GM12878 (cell line): ENCODE results near the gene NRIP3. TPM values are rescaled to one million over a fixed set of nuclear protein-coding genes. Genes with fewer than 3 reads are reported as not detected.

Experiments used
- ATAC-seq: fragments of 200-7000 bp; cut with Tn5 transposase; 3 replicates; pipeline ENCODE4 v1.9.1; 2020; ENCODE audit warnings: mild to moderate bottlenecking, moderate library complexity
- BruUV-seq: library from RNA; stranded (reverse); fragments of 400-500 nt; replicated peaks from 2 replicates; lab custom pipeline; 2021; lab: Mats Ljungman, UMichigan
- CTCF ChIA-PET: fragments of 300-600 bp; sonication (Branson Sonifier 250); formaldehyde crosslinking; extraction: SDS; loops from one replicate; lab custom pipeline; 2021; ENCODE audit warnings: inconsistent platforms; lab: Yijun Ruan, JAX
- POLR2A ChIA-PET: fragments of 350-600 bp; formaldehyde crosslinking; extraction: SDS; loops from one replicate; lab custom pipeline; 2021; ENCODE audit warnings: inconsistent platforms; lab: Charles Lee
- RAD21 ChIA-PET: fragments of 300-600 bp; sonication (Branson Sonifier 250); formaldehyde crosslinking; loops from one replicate; lab custom pipeline; 2023; ENCODE audit warnings: antibody characterized with exemption; ENCODE audit not compliant: unreplicated experiment; lab: Charles Lee
- SMC1A ChIA-PET: fragments of 300-600 bp; sonication (Branson Sonifier 250); formaldehyde crosslinking; loops from one replicate; lab custom pipeline; 2023; ENCODE audit not compliant: unreplicated experiment, uncharacterized antibody; lab: Charles Lee
- DNase-seq: peaks from one replicate; pipeline ENCODE4 v3.0.0-alpha.2; 2011; ENCODE audit warnings: low read depth, low spot score
- FAIRE-seq: peaks from 3 replicates; lab custom pipeline; 2011; peaks lifted over from hg19 to GRCh38; lab: Jason Lieb, UNC
- H2AFZ ChIP-seq: 2 replicates; pipeline ENCODE4 v1.6.0; 2011; ENCODE audit warnings: low read depth, low read length, control low read depth; ENCODE audit not compliant: control insufficient read depth
- H3K27ac ChIP-seq: 2 replicates; pipeline ENCODE4 v1.5.1; 2011; ENCODE audit warnings: control low read depth; ENCODE audit not compliant: control insufficient read depth, insufficient read depth
- H3K27me3 ChIP-seq, 2 experiments: replicated peaks in 1 of 2; 2 replicates each; pipeline versions ENCODE4 v1.6.0 to v1.6.1; 2011; ENCODE audit warnings: low read length in 1 of 2; ENCODE audit not compliant: control insufficient read depth in 2 of 2, insufficient read depth in 2 of 2
- H3K36me3 ChIP-seq, 2 experiments: 2 replicates each; pipeline ENCODE4 v1.5.1; 2011; ENCODE audit warnings: low read length in 1 of 2; ENCODE audit not compliant: control insufficient read depth in 2 of 2, insufficient read depth in 2 of 2
- H3K4me1 ChIP-seq: 2 replicates; pipeline ENCODE4 v1.6.1; 2011; ENCODE audit warnings: mild to moderate bottlenecking, low read length, moderate library complexity, mixed read lengths; ENCODE audit not compliant: control insufficient read depth, insufficient read depth
- H3K4me2 ChIP-seq: 2 replicates; pipeline ENCODE4 v1.6.0; 2011; ENCODE audit warnings: control low read depth; ENCODE audit not compliant: control insufficient read depth, insufficient read depth
- H3K4me3 ChIP-seq: fragments of 200-600 bp; sonication (generic); 2 replicates; pipeline ENCODE4 v1.5.1; 2016
- H3K79me2 ChIP-seq: 2 replicates; pipeline ENCODE4 v1.6.0; 2011; ENCODE audit warnings: low read length; ENCODE audit not compliant: control insufficient read depth, insufficient read depth
- H3K9ac ChIP-seq: 2 replicates; pipeline ENCODE4 v1.8.0; 2011; ENCODE audit warnings: low read length, control low read depth, mixed read lengths; ENCODE audit not compliant: control insufficient read depth, insufficient read depth
- H3K9me3 ChIP-seq: replicated peaks from 3 replicates; pipeline ENCODE4 v1.5.1; 2011; ENCODE audit warnings: mild to moderate bottlenecking, low read length; ENCODE audit not compliant: control insufficient read depth, insufficient read depth
- H4K20me1 ChIP-seq: 2 replicates; pipeline ENCODE4 v1.6.0; 2011; ENCODE audit not compliant: control insufficient read depth, insufficient read depth
- ATF2 ChIP-seq: IDR thresholded peaks from 2 replicates; pipeline ENCODE4 v1.6.1; 2012; ENCODE audit warnings: low read length, inconsistent platforms
- BCL11A ChIP-seq: IDR thresholded peaks from 2 replicates; pipeline ENCODE4 v1.6.1; 2011; ENCODE audit warnings: low read depth, low read length
- CBX3 ChIP-seq: fragments of 200-600 bp; sonication (generic); IDR thresholded peaks from 2 replicates; pipeline ENCODE4 v1.6.1; 2016; ENCODE audit warnings: low read depth, borderline replicate concordance
- EP300 ChIP-seq, 2 experiments: fragments of 150-350 bp in 1 of 2; IDR thresholded peaks; 2 replicates each; pipeline ENCODE4 v1.6.1; 2011 to 2012; ENCODE audit warnings: low read depth in 2 of 2, low read length in 2 of 2, borderline replicate concordance in 1 of 2, improper control_type of control experiment in 1 of 2, inconsistent platforms in 1 of 2; ENCODE audit not compliant: control insufficient read depth in 1 of 2
- HDAC2 ChIP-seq: fragments of 200-600 bp; sonication (generic); IDR thresholded peaks from 2 replicates; pipeline ENCODE4 v1.6.1; 2017
- IRF4 ChIP-seq: IDR thresholded peaks from 2 replicates; pipeline ENCODE4 v1.6.1; 2011; ENCODE audit warnings: low read depth, low read length
- MTA3 ChIP-seq: IDR thresholded peaks from 2 replicates; pipeline ENCODE4 v1.6.1; 2012; ENCODE audit warnings: low read length, inconsistent platforms, borderline replicate concordance
- TCF3 ChIP-seq: IDR thresholded peaks from 2 replicates; pipeline ENCODE4 v1.6.1; 2012; ENCODE audit warnings: low read depth, mild to moderate bottlenecking, low read length, borderline replicate concordance; ENCODE audit not compliant: insufficient read depth
- WGBS: methylation state at CpG from one replicate; pipeline ENCODE4 v1.1.6; 2016; ENCODE audit warnings: low lambda C conversion rate; ENCODE audit not compliant: insufficient replicate concordance, insufficient coverage; ENCODE audit errors: missing lambda C conversion rate; 5-methylcytosine and 5-hydroxymethylcytosine counted together
- in situ Hi-C: fragments of 300-500 bp; cut with MboI; formaldehyde crosslinking; loops from 9 replicates; pipeline ENCODE4 v1.14.3; 2018; ENCODE audit warnings: mixed read lengths
- intact Hi-C: fragments of 100-400 bp; cut with micrococcal nuclease; formaldehyde crosslinking; loops from one replicate; pipeline ENCODE4 v1.14.2; 2022; ENCODE audit not compliant: unreplicated experiment
- polyA plus RNA-seq, 11 experiments: library from polyadenylated mRNA; depleted of rRNA in 4 of 11; unstranded in 6 of 11; stranded (reverse) in 5 of 11; fragments of >200 nt; fragmentation: Nextera tagmentation in 4 of 11; fragmentation: Illumina TruSeq in 1 of 11; extraction: Ambion mirVana in 4 of 11; extraction: Trizol in 1 of 11; gene quantifications; 1 replicate in 1 of 11; 2 replicates in 10 of 11; pipeline versions ENCODE4 v1.2.1 to v1.2.3, GENCODE V29; 2011 to 2016; ENCODE audit warnings: inconsistent platforms in 2 of 11, missing spikeins in 2 of 11, low read depth in 1 of 11
- total RNA-seq, 4 experiments: library from RNA; depleted of rRNA in 3 of 4; stranded (reverse); fragments of >200 nt in 3 of 4; fragmentation: Illumina TruSeq in 1 of 4; extraction: Trizol in 1 of 4; gene quantifications; 2 replicates each; pipeline versions ENCODE4 v1.2.1 to v1.2.3, GENCODE V29; 2013 to 2021
- TF ChIP-seq, protein P1 (sequence below): fragments of 450-650 bp; IDR thresholded peaks from 2 replicates; pipeline ENCODE4 v1.6.1; 2017; ENCODE audit warnings: low read depth, mild to moderate bottlenecking, moderate library complexity
- TF ChIP-seq, protein P2 (sequence below): fragments of 150-350 bp; IDR thresholded peaks from 2 replicates; pipeline ENCODE4 v1.6.1; 2016; ENCODE audit warnings: low read depth, low read length
- TF ChIP-seq, protein P3 (sequence below): fragments of 450-650 bp; conservative IDR thresholded peaks from 2 replicates; pipeline ENCODE4 v1.6.1; 2017; ENCODE audit warnings: mild to moderate bottlenecking, moderate library complexity
- TF ChIP-seq, protein P4 (sequence below): fragments of 450-650 bp; IDR thresholded peaks from 2 replicates; pipeline ENCODE4 v1.6.1; 2016; ENCODE audit warnings: mild to moderate bottlenecking

Gene NRIP3
- total and polyA plus RNA-seq, 10 of the 15 experiments (the other 5 are each of a cell fraction or from before 2014, with no cell fraction given), result under 0.01 to 0.25 (median 0.09) TPM; not detected in 7

GRCh38 chr11:8961401-8961800 is 42.4 kb downstream of the NRIP3 start:
- no peaks in the 10 kb centered on the region for H3K36me3 ChIP-seq
- BruUV-seq, result no TSS peak
- H3K9ac ChIP-seq, result no peak overlapping the region
- H4K20me1 ChIP-seq, result no peaks in the 10 kb centered on the region
- no peaks in the 10 kb centered on the region for H3K9me3 ChIP-seq
- FAIRE-seq (no peak), DNase-seq (no peak), ATAC-seq (no peak)
- 50% methylated on average over 2 of the region's 2 CpGs for whole genome bisulfite sequencing
- no peak overlapping the region for H3K4me3 ChIP-seq
- H3K4me2 ChIP-seq, result 0 out of 2 replicates have a peak overlapping the region, but pooled peaks have one; percentile 23
- intact Hi-C loops, result loop anchor here (5.0 kb wide), 3 partner anchors 101 to 394 kb away; a partner anchor contains a TSS
- peaks cover 10% of the 10 kb centered on the region for H3K4me1 ChIP-seq
- POLR2A ChIA-PET, result interaction anchor here (0.7 to 1.0 kb wide), 2 partner anchors 53 to 128 kb away, joined by 3 read pairs; no protein-coding TSS in a partner anchor
- H3K79me2 ChIP-seq, result peaks cover 36% of the 10 kb centered on the region
- H3K27ac ChIP-seq, result no peak overlapping the region
- no peaks in the 10 kb centered on the region for H3K27me3 ChIP-seq
- CTCF ChIA-PET, result interaction anchor here (0.6 to 7.8 kb wide), 13 partner anchors 12 to 801 kb away, joined by 3 to 196 read pairs (median 5); partner anchors contain the start of gene AKIP1
- in situ Hi-C loops, result no loop called here
- H2AFZ ChIP-seq, result no peak overlapping the region
- SMC1A ChIA-PET, result interaction anchor here (0.8 to 3.5 kb wide), 11 partner anchors 11 to 634 kb away, joined by 3 to 77 read pairs (median 5); partner anchors contain the start of genes RPL27A and TRIM66
- RAD21 ChIA-PET, result interaction anchor here (1.0 to 3.7 kb wide), 8 partner anchors 39 to 545 kb away, joined by 3 to 97 read pairs (median 6); partner anchors contain the start of gene AKIP1
- no peak for TF ChIP-seq BCL11A
- TF ChIP-seq ATF2, result no peak
- TF ChIP-seq TCF3, result no peak
- TF ChIP-seq, protein P1, sequence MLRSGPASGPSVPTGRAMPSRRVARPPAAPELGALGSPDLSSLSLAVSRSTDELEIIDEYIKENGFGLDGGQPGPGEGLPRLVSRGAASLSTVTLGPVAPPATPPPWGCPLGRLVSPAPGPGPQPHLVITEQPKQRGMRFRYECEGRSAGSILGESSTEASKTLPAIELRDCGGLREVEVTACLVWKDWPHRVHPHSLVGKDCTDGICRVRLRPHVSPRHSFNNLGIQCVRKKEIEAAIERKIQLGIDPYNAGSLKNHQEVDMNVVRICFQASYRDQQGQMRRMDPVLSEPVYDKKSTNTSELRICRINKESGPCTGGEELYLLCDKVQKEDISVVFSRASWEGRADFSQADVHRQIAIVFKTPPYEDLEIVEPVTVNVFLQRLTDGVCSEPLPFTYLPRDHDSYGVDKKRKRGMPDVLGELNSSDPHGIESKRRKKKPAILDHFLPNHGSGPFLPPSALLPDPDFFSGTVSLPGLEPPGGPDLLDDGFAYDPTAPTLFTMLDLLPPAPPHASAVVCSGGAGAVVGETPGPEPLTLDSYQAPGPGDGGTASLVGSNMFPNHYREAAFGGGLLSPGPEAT, result no peak
- TF ChIP-seq, protein P2, sequence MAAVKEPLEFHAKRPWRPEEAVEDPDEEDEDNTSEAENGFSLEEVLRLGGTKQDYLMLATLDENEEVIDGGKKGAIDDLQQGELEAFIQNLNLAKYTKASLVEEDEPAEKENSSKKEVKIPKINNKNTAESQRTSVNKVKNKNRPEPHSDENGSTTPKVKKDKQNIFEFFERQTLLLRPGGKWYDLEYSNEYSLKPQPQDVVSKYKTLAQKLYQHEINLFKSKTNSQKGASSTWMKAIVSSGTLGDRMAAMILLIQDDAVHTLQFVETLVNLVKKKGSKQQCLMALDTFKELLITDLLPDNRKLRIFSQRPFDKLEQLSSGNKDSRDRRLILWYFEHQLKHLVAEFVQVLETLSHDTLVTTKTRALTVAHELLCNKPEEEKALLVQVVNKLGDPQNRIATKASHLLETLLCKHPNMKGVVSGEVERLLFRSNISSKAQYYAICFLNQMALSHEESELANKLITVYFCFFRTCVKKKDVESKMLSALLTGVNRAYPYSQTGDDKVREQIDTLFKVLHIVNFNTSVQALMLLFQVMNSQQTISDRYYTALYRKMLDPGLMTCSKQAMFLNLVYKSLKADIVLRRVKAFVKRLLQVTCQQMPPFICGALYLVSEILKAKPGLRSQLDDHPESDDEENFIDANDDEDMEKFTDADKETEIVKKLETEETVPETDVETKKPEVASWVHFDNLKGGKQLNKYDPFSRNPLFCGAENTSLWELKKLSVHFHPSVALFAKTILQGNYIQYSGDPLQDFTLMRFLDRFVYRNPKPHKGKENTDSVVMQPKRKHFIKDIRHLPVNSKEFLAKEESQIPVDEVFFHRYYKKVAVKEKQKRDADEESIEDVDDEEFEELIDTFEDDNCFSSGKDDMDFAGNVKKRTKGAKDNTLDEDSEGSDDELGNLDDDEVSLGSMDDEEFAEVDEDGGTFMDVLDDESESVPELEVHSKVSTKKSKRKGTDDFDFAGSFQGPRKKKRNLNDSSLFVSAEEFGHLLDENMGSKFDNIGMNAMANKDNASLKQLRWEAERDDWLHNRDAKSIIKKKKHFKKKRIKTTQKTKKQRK, result no peak
- TF ChIP-seq CBX3, result no peak
- TF ChIP-seq, protein P3, sequence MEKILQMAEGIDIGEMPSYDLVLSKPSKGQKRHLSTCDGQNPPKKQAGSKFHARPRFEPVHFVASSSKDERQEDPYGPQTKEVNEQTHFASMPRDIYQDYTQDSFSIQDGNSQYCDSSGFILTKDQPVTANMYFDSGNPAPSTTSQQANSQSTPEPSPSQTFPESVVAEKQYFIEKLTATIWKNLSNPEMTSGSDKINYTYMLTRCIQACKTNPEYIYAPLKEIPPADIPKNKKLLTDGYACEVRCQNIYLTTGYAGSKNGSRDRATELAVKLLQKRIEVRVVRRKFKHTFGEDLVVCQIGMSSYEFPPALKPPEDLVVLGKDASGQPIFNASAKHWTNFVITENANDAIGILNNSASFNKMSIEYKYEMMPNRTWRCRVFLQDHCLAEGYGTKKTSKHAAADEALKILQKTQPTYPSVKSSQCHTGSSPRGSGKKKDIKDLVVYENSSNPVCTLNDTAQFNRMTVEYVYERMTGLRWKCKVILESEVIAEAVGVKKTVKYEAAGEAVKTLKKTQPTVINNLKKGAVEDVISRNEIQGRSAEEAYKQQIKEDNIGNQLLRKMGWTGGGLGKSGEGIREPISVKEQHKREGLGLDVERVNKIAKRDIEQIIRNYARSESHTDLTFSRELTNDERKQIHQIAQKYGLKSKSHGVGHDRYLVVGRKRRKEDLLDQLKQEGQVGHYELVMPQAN, result no peak
- no peak for TF ChIP-seq MTA3
- no peak for TF ChIP-seq EP300 (IDR thresholded peaks at IDR 0.05; ENCODE audit: borderline replicate concordance in 1 of 2, control insufficient read depth in 1 of 2, low read depth in 2 of 2, low read length in 2 of 2)
- TF ChIP-seq, protein P4, sequence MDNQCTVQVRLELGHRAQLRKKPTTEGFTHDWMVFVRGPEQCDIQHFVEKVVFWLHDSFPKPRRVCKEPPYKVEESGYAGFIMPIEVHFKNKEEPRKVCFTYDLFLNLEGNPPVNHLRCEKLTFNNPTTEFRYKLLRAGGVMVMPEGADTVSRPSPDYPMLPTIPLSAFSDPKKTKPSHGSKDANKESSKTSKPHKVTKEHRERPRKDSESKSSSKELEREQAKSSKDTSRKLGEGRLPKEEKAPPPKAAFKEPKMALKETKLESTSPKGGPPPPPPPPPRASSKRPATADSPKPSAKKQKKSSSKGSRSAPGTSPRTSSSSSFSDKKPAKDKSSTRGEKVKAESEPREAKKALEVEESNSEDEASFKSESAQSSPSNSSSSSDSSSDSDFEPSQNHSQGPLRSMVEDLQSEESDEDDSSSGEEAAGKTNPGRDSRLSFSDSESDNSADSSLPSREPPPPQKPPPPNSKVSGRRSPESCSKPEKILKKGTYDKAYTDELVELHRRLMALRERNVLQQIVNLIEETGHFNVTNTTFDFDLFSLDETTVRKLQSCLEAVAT, result no peak
- TF ChIP-seq HDAC2, result no peak
- no peak for TF ChIP-seq IRF4
